ENCODE results near the gene ZNF804B. TPM values are rescaled to one million over a fixed set of nuclear protein-coding genes. Genes with fewer than 3 reads are reported as not detected.

ZNF804B gene
- total RNA-seq, 4 donors from 2014 or later: not detected

- TF ChIP-seq POLR2A (IDR thresholded peaks at IDR 0.05): no peak
- TF ChIP-seq, protein P1, sequence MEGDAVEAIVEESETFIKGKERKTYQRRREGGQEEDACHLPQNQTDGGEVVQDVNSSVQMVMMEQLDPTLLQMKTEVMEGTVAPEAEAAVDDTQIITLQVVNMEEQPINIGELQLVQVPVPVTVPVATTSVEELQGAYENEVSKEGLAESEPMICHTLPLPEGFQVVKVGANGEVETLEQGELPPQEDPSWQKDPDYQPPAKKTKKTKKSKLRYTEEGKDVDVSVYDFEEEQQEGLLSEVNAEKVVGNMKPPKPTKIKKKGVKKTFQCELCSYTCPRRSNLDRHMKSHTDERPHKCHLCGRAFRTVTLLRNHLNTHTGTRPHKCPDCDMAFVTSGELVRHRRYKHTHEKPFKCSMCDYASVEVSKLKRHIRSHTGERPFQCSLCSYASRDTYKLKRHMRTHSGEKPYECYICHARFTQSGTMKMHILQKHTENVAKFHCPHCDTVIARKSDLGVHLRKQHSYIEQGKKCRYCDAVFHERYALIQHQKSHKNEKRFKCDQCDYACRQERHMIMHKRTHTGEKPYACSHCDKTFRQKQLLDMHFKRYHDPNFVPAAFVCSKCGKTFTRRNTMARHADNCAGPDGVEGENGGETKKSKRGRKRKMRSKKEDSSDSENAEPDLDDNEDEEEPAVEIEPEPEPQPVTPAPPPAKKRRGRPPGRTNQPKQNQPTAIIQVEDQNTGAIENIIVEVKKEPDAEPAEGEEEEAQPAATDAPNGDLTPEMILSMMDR (IDR thresholded peaks at IDR 0.05): no peak
- 41 to 51% methylated on average over 2 of the region's 2 CpGs for WGBS, 2 donors
- Histone ChIP-seq H3K36me3 (no peaks in the 10 kb centered on the region), H3K4me1 (no peaks in the 10 kb centered on the region), H3K27ac (no peak overlapping the region), H3K4me3 (no peak overlapping the region), H3K27me3 (no peaks in the 10 kb centered on the region), H3K9me3 (no peaks in the 10 kb centered on the region)
- intact Hi-C loops (cut with DNase I): no loop called here
- no peak for DNase-seq
Observed at GRCh38 chr7:88922944-88923343, 163.4 kb downstream of the ZNF804B start.

DNA sequence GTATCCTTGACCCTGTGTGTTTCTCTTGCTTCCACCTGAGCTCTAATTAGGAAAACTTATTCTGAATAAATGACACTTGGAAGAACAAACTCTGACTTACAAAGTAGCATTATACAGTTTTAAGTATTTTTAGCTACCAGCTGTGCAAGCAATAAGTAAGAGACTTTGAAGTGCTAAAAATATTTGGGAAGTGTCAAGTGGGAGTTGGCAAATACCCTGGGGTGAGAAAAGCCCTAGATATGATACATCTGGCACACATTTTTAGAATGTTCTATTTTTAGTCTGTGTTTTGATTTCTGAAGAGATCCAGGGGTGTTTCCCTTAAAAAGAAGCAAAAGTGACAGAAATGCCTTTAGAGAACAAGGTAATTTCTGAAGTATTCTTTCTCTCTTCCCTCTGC is 168.8 kb downstream of the ZNF804B start:
- intact Hi-C loops (cut with DNase I): no loop called here
- H3K4me1 ChIP-seq: no peaks in the 10 kb centered on the region
- H3K27ac ChIP-seq: no peak overlapping the region
- H3K36me3 ChIP-seq: no peaks in the 10 kb centered on the region
- TF ChIP-seq POLR2A (IDR thresholded peaks at IDR 0.05): no peak
- TF ChIP-seq, protein P1 (IDR thresholded peaks at IDR 0.05): no peak
- H3K4me3 ChIP-seq: no peak overlapping the region
- no peaks in the 10 kb centered on the region for H3K27me3 ChIP-seq
- no peak for DNase-seq
- no peaks in the 10 kb centered on the region for H3K9me3 ChIP-seq

DNA sequence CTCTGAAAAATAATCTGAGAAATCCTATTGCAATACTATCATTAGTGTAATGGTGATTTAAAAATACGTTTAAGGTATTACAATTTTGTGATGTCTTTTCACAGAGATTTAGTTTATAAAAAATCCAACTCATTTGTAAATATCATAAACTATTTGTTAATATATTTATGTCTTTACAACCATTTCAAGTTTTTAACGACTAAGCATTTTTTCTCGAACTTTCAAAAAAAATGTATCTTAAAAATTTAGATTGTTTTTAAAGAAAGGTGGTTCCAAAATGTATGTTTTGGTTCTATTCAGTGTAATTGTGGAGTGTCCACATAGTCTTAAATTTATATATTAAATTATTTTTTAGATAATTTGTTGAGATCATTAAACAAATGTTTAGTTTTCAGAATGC is 170.2 kb downstream of the ZNF804B start:
- H3K4me1 ChIP-seq: no peaks in the 10 kb centered on the region
- 68 to 75% methylated on average over 3 of the region's 3 CpGs for WGBS, 2 donors
- intact Hi-C loops (cut with DNase I): no loop called here
- no peak overlapping the region for H3K27ac ChIP-seq
- H3K9me3 ChIP-seq: no peaks in the 10 kb centered on the region
- DNase-seq: no peak
- no peaks in the 10 kb centered on the region for H3K36me3 ChIP-seq
- no peaks in the 10 kb centered on the region for H3K27me3 ChIP-seq
- TF ChIP-seq, protein P1 (IDR thresholded peaks at IDR 0.05): no peak
- TF ChIP-seq POLR2A (IDR thresholded peaks at IDR 0.05): no peak
- H3K4me3 ChIP-seq: no peak overlapping the region

GRCh38 chr7:88933285-88933684 is 173.8 kb downstream of the ZNF804B start:
- intact Hi-C loops (cut with DNase I): no loop called here
- TF ChIP-seq, protein P1 (IDR thresholded peaks at IDR 0.05): no peak
- TF ChIP-seq POLR2A (IDR thresholded peaks at IDR 0.05): no peak
- Histone ChIP-seq H3K36me3 (no peaks in the 10 kb centered on the region), H3K27me3 (no peaks in the 10 kb centered on the region), H3K4me1 (no peaks in the 10 kb centered on the region), H3K4me3 (no peak overlapping the region), H3K27ac (no peak overlapping the region), H3K9me3 (no peaks in the 10 kb centered on the region)
- no peak for DNase-seq
- 78 to 87% methylated on average over 5 of the region's 5 CpGs for WGBS, 2 donors

DNA sequence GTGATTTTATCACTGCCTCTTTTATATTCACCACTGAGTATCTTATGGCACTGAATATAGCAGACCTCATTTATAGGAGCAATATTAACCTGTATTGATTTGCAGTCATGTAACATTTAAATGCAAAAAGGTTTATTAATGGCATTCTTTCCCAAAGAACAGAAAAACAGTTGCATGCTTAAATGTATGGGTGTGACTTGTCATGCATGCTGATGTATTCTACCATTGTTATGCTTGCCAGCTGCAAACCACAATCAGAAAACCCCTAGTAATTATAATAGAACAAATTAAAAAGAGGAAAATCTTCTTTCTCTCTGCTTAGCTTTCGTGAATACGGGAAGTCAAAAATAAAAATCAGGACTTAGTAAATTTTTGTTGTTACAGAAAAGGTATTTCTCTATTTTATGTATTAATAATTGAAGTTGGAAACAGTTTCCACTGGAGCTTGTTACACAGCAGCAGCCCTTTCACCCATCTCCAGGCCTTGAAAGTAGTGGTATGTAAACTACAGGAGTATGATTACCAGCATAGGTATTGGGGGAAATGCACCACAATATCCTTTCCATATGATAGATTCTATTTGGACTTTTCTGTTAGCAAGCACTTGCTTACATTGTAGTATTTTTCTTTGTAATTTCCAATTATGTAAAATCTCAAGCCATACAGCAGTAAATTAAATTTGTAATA is 183.5 kb downstream of the ZNF804B start:
- H3K27ac ChIP-seq: no peak overlapping the region
- no peak for DNase-seq
- H3K4me3 ChIP-seq: no peak overlapping the region
- intact Hi-C loops (cut with DNase I): no loop called here
- WGBS, 2 donors: 68 to 88% methylated on average over 2 of the region's 2 CpGs
- H3K9me3 ChIP-seq: no peaks in the 10 kb centered on the region
- H3K36me3 ChIP-seq: no peaks in the 10 kb centered on the region
- TF ChIP-seq POLR2A (IDR thresholded peaks at IDR 0.05): no peak
- TF ChIP-seq, protein P1 (IDR thresholded peaks at IDR 0.05): no peak
- H3K4me1 ChIP-seq: no peaks in the 10 kb centered on the region
- no peaks in the 10 kb centered on the region for H3K27me3 ChIP-seq

All from esophagus squamous epithelium (tissue), 5 donors.